GM21786 (cell line): ENCODE data around the gene POGLUT3.
A peak's percentile ranks its signal among the peaks of the same experiment; 100 is the strongest.

Source experiments
- ATAC-seq: cut with Tn5 transposase; IDR thresholded peaks from one replicate; pipeline ENCODE4 v1.9.1; 2021; ENCODE audit not compliant: unreplicated experiment

The POGLUT3 gene, protein sequence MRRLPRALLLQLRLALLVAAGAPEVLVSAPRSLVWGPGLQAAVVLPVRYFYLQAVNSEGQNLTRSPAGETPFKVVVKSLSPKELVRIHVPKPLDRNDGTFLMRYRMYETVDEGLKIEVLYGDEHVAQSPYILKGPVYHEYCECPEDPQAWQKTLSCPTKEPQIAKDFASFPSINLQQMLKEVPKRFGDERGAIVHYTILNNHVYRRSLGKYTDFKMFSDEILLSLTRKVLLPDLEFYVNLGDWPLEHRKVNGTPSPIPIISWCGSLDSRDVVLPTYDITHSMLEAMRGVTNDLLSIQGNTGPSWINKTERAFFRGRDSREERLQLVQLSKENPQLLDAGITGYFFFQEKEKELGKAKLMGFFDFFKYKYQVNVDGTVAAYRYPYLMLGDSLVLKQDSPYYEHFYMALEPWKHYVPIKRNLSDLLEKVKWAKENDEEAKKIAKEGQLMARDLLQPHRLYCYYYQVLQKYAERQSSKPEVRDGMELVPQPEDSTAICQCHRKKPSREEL

DNA sequence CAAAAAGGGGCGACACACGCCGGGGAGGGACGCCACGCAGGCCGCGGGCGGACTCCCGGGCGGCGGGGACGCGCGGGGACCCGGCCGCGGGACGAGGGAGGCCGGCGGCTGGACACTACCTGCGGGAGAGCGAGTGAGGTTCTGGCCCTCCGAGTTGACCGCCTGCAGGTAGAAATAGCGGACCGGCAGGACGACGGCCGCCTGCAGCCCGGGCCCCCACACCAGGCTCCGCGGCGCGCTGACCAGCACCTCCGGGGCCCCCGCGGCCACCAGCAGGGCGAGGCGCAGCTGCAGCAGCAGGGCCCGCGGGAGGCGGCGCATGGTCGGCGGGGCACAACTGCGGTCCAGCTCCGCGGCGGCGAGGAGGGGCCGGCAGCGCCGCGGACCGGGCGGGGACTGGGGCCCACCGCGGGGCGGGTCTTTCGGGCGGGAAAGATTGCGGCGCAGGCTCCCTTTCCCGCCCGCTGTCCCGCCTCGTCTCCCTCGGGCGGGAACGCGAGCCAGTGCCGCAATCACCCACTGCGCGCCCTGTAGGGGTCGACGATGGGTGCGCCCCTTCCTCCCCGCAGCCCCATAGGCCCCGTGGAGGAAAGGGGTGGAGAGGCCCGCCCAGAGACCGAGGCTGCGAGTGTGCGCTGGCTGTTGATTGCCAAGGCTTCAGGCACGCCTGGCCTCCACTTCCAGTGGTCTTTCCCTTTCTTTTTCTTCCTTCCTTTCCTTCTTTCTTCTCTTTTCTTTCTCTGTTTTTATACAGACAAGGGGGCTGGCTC, at the start of gene POGLUT3:
Gene POGLUT3, minus strand, starts transcription at position 339 of the 770 bp plus-strand sequence. Its CDS starts 18 bp downstream, at position 321.
- peak; percentile 48 for ATAC-seq

DNA sequence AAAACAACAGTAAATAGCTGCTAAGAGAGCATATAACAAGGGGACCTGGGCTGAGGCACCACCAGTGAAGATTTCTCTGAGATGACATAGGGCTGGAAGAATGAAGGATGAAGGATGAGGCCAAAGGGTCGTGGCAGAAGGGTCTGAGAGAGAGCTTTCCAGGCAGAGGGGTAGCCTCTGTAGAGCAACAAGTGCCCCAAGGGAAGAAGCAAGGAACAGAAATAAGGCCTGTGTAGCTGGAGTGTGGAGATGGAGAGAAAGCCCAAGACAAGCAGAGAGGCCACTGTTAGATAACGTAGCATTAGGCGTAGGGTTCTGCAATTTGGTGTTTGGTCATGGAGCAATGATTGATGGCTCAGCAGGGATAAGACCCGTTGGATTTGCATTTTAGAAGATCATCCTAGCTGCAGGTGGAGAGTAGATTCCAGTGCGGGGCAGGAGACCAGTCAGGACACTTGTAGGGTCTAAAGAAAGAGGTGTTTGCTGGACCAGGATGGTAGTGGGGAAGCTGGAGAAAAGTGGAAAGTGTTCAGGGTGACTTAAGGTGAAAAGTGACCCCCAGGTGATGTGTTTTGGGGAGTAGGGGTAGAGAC, 47.8 kb upstream of the POGLUT3 start:
- no peak for ATAC-seq

DNA sequence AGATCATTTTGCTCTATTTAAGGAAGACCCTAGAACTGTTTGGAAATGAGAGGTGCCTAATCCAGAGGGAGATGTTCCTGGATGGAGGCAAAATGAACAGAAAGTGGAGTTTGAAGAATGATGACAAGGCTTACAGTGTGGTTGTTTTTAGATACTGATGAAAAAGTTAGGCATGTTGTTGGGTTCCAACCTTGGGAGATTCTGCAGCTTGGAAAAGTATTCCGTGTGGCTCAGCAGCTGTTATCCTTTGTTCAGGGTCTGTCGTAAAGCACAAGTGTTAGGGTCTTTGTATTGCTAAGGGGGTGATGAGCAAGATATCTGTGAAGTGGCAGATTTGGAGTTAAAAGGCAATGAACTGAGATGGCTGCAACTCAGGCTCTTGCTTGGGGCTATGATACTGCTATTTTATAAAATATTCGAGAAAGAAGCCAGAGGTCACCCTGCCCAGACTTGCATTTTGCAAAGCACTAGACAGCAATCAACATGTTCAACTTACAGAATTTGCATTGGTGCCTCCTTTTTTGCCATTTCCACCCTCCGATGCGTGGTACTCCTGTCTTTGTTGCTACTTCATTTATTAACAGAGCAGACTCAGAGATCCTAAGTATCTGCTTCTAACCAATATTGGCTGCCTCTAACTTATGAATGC, 45.3 kb upstream of the POGLUT3 start:
- ATAC-seq = no peak

DNA sequence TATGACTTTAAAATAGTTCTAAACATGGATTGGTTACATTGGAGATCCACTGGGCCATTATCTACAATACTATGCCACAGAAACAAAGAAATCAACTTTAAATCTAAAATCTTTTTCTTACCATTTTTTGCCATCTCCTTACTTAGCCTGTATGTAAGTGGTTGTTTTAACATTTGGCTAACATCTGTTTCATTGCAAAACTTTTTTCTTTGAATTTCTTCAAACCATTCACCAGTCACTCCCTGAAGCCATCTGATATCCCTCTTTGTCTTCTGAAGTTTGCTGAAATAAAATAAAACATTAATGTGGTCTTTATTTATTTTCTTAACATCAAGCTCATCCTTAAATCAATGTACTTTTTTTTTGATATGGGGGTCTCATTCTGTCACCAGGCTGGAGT, 43.3 kb upstream of the POGLUT3 start:
- ATAC-seq = no peak

DNA sequence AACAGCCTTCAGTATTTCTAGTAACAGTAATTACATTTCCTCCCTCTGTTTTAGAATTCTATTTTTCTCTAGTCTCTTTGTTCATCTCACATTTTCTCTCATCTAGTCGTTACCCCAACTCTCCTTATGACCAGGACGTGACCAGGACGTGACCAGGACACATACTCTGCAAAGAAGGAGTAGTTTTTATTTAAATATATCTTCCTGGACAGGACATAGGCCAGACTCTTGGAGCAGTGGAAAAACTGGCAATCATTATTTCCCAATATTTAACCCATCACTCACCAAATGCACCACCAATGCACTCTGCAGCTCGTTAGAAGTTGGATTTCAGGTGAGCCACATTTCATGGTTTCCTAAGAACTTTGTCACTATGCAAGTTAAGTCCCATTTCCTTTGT, 40.3 kb upstream of the POGLUT3 start:
- no peak for ATAC-seq

DNA sequence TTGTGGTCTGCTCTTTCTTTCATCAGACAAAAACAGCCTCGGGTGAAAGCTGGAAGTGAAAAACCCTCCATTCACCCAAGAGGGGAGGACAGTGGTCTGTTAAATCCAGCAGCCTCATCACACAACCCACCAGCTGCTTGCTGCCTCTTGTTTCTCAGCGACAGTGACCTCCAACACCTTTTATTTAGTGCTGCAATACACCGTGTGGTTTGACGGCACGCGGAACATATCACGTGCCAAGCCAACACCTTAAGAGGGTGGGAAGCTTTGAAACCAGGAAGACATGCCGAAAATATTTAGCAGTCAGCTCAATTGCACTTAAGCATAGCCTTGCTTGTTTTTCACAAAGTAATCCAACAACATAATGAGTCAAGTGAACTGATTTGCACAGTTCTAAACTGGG, 39.8 kb upstream of the POGLUT3 start:
- no peak for ATAC-seq

DNA sequence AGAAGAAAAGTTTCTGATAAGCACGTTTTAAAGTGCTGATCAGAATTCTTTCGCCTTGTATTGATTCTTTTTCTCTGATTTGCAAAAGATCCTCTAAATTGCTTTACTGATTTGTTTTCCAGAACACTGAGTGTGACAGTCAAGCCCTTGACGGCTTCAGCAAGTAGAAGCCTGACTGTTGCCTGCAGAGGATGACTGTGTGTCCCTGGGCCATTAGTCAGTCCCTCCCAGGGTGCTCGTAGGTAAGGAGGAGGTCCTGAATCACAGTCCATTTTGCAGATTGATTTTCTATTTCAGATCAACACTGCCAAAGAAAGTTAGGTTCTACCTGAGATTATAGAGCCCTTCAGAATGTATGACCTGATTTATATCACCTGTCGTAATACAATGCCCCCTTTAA, 38.6 kb upstream of the POGLUT3 start:
- no peak for ATAC-seq

DNA sequence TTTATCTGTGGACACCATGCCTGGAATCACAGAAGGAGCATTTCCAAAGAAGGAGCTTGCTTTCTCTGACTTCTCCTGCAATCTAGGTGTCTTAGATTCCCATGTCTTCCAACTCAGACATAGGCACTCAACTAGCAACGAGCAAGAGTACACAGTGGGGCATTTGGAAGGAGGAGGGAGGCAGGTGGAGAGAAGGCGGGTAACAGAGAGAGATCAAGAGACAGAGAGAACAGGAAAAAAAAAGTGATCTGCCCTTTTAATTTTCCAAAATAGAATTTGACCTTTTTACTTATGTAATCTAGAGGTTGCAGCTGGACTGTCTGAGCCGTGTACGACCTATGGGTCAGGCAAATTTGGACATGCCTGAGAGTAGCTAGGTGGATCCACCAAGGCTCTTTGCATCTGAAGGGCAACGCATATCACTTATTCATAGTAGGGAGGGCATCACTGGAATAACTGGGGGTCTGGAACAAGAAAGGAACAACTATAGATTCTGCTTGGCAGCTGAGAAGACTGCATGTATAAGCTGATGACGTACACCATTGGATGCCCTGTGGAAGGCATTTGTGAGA, 37.3 kb upstream of the POGLUT3 start:
- no peak for ATAC-seq

DNA sequence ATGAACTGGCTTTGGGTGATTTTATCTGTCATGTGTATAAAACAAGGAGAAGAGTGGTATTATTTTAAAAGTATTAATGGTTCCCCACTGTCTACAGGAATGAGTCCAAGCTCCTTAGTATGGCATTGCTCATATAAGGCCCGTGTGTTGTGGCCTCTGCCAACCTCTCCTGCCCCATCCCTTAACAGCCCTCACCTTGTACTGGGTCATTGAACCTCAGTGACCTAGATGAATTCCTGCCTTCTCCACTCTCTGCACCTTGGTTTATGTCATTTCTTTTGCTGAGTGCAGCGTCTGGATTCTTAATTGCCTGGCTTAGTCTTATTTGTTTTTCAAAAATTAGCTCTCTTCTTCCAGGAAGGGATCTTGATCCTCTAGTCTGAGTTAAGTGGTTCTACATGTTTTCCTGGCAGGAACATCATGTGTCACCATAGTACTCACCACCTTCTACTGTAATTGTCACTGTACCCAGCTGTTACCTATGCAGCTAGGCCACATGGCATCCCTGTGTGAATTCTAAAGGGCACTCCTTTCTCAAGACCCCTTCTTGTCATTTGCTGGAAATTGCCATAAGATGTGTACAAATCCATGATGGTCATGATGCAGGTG, 36.2 kb upstream of the POGLUT3 start:
- ATAC-seq = no peak

DNA sequence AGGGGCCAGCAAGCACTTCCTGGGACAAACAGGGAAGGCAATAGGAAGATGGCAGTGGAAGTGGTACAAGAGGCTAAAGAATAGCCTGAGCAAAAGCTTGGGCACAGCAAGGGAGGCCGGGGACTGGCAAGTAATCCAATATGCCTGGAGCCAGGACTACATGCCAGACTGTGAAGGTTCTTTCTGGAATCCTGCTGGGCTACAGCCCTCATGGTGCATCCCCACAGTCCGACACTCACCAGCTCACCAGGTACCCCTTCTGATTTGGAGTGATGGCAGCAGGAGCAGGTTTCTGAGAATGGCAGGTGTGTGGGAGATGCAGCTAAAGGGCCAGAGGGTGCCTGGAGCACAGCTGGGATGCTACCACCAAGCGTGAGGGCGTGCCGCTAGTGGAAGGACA, 32.2 kb upstream of the POGLUT3 start:
- no peak for ATAC-seq

DNA sequence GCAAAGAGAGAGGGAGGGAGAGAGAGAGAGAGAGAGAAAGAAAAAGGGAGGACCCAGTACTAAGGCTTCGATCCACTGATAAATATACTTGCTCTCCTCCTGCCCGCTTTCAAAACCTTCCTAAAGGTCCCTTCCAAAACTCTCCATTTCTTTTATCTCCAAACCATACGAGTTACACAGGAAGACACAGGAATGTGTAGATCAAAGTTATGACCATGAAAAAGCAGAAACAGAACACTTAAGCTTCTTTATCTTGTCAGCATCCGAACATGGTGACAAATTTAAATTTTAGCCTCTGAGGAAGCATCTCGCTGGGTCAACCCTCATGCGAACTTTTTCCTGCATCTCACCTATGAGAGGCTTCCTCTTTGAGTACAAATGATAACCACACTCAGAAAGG, 29.2 kb upstream of the POGLUT3 start:
- no peak for ATAC-seq

DNA sequence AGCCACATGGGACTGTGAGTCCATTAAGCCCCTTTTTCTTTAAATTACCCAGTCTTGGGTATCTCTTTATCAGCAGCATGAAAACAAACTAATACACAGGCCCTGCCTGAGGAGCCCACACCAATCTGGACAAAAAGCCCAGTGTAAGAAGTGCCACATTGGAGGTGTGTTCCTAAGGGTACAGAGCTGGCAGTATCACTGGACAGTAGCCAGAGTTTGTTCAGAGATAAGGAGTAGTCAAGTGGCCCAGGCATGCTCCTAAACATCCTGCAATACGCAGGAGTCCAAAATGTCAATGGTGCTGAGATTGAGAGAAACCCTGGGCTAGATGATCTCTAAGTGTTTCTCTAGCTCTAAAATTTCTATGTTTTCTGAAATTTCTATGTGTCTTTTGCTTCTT, 27.0 kb upstream of the POGLUT3 start:
- no peak for ATAC-seq

DNA sequence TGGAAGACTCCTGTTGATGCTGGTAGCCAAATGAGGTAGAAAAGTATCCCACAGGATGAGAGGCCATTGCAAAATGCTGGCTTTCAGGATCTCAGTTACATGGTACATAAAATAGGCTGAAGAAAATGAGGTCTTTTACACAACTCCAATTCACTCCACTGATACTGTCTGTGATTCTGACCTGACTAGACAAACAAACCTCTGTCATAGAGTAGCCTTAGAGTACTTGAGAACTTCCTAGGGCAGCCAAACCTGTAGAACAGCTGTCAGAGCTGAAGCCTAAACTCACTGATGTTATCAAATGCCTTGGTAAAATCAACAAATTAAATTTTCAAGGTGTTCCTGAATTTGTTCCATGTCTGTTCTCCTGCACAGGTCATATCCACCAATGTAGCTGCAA, 26.2 kb upstream of the POGLUT3 start:
- ATAC-seq = no peak

DNA sequence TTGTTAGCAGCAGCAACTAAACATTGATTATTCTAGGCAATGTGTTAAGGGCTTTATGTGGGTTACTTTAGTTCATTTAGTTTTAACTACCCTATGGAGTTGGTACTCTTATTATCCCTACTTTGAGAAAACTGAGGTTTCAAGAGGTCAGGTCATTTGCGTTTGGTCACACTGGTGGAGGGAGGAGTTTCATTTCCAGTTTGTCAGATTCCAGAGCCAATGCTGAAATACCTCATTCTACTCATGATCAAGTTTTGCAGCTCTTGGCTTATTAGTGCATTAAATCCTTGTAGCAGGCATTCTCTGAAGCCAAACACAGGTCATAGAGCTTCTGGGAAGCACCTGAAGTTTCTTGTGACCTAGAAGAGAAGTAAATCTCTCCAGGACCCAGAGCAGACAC, 24.1 kb upstream of the POGLUT3 start:
- no peak for ATAC-seq

DNA sequence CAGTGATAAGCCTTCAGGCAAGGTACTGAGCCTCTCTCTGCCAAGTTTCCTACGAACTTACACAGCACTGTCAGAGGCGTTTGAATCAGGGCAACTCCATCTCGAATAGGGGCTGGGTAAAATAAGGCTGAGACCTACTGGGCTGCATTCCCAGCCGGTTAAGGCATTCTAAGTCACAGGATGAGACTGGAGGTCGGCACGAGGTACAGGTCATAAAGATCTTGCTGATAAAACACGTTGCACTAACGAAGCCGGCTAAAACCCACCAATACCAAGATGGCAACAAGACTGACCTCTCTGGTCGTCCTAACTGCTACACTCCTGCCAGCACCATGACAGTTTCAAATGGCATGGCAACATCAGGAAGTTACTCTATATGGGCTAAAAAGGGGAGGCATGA, 20.4 kb upstream of the POGLUT3 start:
- ATAC-seq = no peak

DNA sequence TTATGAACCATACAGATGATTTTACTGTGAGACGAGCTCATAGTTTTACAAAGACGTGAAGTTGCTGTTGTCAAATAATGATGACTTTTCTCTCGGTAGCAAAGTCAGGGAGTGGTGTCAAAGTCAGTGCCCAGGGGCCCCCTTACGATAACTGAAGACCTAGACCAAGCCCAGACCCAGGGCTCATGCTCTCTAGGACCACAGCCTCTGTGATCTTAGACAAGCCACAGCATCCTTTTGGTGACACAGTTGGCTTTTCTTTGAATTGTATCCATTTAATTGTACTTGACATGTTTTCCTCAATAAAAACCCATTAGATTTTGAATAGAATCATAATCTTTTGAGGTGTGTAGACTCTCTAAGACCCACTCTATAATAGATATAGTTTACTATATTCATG, 17.9 kb upstream of the POGLUT3 start:
- ATAC-seq = no peak

DNA sequence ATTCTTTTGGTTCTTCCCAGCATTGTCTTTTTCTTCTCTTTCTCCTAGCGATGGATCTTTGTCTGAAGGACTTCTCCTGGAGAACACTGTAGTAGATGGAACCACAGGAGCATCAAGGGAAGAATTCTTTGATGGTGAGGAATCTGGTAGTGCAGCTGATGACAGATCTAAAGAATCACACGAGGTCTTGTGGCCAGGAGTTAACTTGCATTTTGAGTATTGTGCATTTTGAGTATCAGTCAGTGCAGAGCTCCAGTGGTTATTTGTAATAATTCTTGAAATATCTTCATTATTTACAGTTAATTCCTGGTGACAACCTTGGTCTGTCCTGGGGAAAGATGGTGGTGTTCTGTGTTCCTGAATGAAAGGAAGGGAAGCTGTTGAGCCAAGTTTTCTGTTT, 14.5 kb upstream of the POGLUT3 start:
- no peak for ATAC-seq

DNA sequence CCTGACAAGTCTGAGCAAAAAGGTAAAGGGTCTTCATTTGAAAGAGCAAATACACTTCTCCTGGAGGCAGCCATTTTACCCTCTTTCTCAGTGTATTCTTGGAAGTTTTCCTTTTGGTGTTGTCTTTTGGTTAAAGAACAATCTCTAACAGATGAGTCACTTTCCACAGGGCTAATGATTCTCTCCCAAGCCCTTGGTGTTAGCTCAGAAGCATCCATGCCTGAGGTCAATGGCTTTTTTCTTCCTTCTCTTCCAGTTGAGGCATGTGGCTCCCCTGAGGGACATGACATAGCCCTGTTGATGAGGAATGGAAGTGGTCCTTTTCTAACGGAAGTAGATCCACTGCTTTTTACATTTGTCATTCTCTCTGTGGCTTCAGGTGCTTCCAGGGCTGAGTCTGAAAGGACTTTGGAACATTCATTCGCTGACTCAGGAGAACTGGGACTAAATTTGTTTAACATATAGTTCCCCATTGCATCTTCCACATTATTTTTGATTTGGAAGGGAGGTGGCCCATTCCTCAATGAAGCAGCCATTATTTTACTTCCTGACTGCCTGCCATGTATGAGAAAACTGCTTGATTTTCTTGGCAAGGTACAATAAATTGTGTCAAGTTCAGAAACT, 13.8 kb upstream of the POGLUT3 start:
- no peak for ATAC-seq

DNA sequence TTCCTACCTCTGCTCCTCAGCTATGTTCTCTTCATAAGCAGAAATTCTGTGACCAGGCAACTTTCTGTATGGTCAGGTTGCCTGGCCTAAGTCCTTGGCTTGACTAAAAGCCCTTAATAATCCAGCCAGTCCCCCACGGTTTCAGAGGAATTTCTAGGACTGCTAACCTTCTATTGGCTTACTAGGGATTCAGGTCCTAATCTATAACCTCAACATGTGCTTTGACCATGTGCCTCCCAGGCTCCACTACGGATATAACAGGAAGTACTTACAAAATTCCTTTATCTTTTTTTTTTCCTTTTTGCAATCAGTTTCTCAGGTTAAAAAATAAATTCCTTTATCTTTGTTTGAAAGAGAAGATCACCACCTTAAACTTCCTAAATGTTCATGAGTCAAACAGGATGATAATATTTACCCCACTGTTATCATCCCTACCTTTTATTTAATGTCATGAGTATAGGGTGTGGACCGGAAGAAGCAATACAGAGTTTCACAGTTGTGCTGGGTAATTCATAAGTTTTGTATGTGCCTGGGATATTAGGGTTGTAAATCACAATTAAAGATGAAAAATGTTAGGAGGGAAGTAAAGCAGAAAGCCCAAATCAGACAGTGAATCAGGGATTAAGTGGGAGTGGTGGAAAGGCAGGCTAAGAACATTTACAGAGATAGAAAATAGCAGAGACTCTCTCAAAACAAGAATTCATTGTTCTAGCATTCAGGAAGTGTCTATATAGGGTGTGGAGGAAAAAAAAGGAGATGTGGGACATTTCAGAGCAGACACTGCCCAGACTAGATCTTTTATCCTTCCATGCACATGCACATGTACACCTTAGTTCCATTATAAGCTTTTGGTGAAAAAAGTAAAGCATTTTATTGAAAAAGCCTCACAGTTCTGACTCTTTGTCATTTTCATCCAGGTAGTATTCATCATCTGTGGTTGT, 10.7 kb upstream of the POGLUT3 start:
- ATAC-seq = no peak
